Stromal cell of bone marrow (primary cell): ENCODE results near the gene NR2F2.

Source experiments
- DNase-seq: peaks from one replicate; pipeline ENCODE4 v3.0.0-alpha.2; 2012; ENCODE audit warnings: low read depth

Gene NR2F2

GRCh38 chr15:96316953-96317629, 13.4 kb upstream of the NR2F2 start:
- no peak for DNase-seq

DNA sequence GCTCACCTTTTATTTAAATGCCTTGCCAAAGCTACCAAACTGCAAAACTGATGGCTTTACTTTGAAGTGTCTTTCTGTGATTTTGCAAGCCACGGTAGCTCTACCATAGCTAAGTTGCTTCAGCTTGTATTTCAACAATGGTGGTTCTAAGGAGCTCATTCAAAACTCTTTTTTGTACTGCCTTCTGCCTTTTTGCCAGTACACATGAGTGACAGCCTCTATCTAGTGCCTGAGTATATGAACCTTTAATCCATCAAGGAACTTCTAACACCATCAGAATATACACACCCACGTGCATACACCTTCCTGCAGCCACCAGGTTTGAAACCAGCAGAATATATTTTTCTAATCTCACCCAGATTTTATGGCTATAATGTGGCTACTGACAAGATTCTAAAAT, 10.4 kb upstream of the NR2F2 start:
- DNase-seq, result no peak

DNA sequence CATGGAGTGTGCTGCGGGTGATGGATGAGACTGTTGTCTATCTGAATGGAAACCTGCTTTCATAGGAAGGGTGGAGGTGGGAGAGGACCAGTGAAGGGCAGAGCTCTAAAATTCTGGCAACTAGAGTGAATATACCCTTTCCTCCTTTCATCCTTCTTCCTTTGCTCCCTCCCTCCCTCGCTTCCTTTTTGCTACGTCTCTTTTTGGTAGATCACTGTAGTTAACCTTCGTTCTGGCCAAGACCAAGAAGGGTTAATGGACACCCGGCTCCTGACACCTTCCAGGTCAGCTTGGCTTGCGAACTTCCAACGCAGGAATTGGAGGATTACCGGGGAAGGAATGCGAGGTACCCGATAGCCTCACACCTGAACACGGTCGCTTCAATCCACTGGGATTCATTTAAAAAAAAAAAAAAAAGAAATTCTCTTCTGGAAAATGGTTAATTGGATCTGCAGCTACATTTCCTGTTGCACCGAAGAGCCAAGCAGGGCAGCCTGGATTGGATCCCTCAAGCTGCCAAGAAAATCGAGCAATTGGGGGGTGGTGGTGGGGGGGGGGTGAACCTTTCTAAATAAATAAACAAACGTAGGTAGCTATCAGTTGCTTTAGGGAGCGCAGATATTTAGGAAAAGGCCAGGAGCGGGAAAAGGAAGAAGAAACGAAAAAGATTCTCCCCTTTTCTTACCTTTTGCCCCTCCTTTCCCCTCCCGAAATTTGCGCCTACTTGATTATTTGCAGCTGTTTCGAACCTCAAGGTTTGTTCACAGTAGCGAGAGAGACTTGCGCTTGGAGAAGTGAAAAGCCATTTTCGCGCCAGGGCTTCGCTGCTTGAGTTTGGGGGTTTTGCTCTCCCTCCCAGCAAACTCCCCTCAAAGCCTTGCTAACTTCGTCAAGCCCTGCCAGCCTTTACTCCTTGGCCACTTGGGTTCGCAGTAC, 9.5 kb upstream of the NR2F2 start:
- DNase-seq, result no peak

DNA sequence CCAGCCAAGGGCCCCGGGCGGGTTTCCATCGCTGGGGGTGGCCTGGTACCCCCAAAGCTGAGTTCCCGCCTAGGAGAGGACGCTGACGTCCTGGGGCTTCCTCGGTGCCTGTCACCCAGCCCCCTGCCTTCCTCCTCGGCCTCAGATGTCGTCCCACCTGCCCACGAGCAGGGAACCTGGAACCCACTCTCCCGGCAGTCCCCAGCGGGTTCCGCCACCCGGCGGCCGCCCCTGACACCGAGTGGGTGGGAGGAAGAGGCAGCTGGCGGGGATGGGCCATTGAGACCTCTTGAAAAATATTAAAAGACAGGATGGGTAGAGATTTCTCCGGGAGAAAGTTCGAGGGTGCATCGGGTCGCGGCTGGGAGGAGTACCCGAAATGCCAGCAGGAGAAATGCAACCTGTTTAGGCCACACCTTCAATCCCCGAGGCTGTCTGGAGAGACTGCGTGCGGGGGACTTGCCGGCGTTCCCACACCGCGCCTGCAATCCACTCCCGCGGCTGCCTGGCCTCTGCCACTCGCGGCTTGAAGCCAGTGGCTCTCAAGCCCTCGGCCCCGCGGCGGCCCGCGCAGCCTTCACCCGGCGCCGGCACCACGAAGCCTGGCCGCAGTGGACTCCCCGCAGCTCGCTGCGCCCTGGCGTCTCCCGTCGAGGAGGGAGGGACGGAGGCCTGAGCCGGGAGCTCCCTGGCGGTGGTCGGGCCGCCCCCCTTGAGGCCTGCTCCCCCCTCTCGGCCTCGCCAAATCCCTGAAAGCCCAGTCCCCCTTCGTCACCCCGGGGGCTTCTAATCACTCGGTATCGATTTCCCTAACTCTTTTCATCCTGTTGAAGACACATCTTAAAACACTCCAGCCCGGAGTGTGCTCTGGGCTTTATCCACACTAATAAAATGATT, 8.6 kb upstream of the NR2F2 start:
- no peak for DNase-seq

DNA sequence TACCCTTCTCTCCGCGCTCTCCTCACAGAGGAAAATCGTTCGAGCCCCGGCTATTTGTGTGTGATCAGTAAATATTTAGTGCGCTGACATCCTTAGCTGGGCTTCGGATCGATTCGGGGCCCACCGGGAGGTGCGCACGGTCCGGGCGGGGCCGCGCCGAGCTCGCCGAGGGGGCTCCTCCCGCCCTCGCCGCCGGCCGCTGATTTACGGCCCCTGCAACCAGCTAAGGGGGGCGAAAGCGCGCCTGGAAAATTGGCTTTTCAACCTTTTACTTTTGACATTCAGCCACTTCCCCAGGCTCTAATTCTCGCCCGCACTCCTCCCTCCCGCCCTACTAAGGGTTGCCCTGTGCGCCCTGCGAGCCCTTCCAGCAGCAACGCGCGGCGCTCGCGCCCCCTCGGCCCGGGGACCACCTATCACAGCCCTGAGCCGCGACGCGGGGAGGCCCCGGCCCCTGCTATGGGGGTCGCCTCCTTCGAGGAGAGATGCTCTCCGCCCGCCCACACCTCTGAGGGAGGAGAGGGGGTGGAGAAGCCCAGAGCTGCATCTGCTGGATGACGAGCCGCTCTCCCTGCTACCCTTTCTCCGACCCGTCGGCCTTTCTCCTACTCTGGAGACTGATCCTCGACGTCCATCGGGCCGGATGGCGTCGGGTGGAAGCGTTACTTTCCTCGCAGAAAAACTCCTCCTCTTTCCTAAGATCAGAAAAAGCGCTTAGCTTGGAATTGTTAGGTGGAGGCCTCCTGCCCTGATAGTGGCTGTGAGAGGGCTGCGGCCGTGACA, 7.8 kb upstream of the NR2F2 start:
- no peak for DNase-seq

GRCh38 chr15:96323319-96324145, 7.0 kb upstream of the NR2F2 start:
- DNase-seq, result no peak

DNA sequence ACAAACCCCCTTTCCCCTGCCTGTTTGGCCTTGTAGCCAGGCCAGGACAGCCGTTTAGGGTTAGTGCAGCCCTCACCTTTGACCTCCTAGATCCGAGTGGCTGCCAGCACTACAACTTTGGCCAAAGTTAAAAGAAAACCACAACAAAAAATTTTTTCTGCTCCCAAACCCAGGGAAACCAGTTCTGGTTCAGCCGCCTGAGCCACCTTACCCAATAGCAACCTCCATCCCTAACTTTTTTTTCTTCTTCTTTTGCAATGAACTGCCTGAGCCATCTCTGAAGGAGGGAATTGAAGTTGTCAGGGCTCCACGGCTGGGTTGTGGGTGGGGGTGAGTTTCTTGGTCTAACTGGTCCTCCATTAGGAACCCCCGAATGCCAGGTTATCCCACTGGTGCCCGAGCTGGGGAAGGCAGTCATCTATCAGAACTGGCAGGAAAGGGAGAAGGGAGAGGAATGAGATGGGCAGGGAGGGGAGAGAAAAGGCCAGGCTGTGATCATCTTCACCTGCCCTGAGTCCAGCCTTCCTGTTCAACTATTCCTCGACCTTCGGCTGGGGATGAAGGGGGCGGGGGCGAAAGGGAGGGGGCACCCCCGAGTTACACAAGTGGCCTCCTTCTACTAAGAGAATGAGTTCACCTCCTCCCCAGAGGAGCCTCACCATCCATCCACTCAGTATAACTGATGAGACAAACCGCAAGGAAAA, 6.2 kb upstream of the NR2F2 start:
- DNase-seq, result no peak

DNA sequence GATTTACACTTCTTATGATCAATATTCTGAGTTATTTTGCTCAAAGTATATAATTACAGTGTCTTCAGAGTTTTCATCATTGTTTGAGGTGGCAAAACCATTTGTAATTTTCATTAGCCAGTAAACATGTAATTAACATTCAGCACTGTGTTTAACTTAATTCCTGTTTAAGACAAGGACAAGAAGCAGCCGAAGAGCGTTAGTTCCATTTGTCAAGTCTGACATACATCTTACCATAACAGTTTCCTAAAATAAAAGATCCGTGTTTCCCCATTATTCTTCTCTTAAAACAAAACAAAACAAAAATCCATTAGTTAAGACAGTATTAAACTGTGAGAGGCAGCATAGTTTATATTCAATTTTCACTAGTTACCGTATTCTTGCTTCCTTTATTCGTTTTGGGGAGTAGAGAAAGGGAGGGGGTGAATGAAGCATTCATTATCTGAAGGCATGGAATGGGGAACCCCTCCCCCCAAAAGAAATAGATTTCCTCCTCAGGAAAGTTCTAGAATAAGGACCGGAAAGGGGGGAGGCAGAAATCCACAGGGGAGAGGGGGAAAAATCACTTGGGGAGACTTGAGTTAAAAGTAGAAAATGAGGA, 5.5 kb upstream of the NR2F2 start:
- DNase-seq, result no peak

- no peak for DNase-seq
Observed at GRCh38 chr15:96325541-96326327, 4.8 kb upstream of the NR2F2 start.

DNA sequence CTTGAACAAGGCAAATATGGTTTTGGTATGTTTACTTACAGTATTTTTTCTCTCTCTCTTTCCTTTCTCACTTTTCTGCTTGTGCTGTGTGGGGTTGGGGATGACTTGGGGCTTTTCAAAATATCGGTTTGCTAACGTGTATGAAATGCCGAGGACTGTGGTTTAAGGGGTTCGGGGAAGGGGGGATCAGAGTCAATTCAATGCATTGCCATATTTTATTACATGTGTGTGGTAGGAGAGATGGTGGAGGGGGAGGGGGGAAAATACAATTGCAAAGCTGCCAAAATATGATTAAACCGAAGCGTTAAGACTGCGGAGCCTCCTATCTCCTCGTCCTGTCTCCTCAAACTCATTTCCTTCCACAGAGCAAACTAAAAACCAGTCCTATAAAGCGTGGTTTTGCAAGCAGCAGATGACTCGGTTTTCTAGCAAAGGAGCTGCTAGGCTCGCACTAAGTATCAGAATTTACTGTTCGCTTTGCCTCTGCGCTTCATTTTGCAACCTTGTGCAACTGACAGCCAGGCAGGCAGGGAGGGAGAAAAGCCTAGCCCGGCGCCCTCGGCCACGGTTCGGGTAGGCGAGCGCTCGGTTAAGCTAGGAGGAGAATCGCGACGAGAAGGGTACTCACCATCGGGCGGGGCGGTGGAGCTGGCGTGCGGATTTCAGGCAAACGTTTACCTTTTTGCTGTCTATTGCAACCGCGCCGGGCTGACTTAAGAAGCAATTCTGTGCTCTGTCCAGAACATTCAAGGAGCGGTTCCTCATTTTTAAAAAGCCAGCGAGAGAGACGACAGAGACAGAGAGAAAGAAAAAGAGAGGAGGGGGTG, 4.0 kb upstream of the NR2F2 start:
- no peak for DNase-seq

DNA sequence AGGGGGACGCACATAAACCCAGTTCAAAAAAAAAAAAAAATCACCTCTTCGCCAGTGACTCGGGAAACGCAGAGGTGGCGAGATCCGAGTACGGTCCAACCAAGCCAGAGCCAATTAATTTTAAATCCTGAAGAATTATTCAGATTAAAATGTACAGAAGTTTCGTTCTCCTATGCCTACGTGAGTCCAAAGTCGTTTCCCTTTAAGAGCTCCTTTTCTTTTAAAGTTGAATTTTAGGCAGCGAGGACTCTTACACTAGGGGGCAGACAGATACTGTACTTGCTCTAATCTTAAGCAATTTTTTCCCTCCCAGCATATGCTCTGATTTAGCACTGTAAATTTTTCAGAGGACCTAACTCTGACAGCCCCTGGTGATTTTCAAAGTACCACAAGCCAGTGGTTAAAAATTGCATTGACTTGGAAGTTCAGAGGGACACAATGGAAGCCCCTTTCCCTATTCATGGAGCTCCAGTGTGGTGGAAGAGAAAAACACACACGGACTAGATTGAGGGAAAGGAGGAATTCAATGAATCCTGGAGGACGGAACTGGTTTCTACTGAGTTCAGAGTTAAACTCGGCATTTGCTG, 3.3 kb upstream of the NR2F2 start:
- peak; percentile 84 for DNase-seq

- DNase-seq, result no peak
Observed at GRCh38 chr15:96328181-96328876, 2.2 kb upstream of the NR2F2 start.

DNA sequence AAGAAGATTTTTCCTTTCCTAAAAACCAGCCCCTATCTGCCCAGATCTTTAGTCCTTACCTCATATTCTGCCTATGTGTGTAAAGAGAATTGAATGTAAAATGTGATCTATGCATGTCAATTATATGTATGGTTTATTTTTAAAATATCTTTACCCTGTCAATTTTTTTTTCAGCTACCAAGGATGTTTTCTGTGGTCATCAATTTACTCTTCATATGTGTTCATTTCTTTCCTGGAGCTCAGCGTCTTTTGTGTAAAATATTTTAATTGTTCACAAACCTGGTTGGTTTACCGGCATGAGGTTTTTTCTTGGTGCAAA, 1.7 kb upstream of the NR2F2 start:
- no peak for DNase-seq

DNA sequence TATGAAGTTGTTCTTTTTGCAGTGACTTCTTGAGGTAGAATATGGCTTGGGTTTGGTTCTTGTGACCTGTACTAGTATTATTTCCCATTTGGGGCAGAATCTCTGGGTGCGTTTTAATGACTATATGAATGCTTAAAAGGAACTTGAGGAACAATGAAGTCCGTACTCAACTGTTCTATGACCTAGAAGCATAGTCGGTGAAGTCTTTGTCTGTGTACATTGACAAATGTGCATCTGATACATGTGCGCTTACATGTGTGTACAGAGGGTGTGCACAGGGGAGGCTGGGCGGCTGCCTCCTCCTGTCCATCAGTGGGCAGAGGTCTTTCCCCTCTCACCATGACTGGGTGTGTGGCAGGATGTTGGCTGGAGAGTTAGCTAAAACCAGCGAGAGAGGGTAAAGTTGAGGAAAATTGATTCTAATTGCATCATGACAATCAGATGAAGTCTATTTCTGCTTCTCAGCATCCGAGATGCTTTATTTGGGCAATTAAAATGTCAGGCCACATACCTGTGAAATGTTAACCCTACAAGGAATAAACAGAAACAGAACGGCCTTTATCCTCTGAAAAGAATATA, 1.0 kb upstream of the NR2F2 start:
- DNase-seq, result no peak

DNA sequence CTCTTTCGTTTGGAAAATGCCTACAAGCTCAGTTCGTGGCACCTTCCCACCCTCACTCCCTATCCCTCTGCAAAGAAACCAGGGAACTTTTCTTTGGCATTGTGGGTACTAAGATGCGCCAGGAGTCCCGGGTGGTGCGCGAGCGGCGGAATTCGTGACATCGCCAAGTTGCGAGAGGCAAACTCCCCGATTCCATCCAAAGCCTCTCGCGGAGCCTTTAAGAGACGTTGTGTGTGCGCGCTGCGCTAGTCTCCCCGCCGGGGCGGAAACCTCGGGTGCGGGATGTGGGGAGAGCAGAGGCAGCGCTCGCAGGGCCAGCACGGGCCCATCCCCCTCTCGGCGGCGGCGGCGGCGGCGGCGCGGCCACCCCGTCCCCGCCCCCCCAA, 443 bp upstream of the NR2F2 start:
- DNase-seq, result peak; percentile 70

- no peak for DNase-seq
Observed at GRCh38 chr15:96331144-96331944, 844 bp downstream of the NR2F2 start.
